ENCODE data around the gene RAB31. TPM values are rescaled to one million over a fixed set of nuclear protein-coding genes. Genes with fewer than 3 reads are reported as not detected.

Gene RAB31
- total and polyA plus RNA-seq, 12 donors: 46.6 to 365 (median 136) TPM

GRCh38 chr18:9681217-9681616 is 26.9 kb upstream of the RAB31 start:
- DNase-seq: no peak
- no peaks in the 10 kb centered on the region for H3K36me3 ChIP-seq (replicated peaks in 1 of 2)
- intact Hi-C loops (cut with DNase I): no loop called here
- 71 to 96% (median 87%) methylated on average over 1 of the region's 1 CpG for WGBS, 4 donors
- H3K27ac ChIP-seq: no peak overlapping the region
- no peaks in the 10 kb centered on the region for H3K9me3 ChIP-seq (replicated peaks in 1 of 3)
- H3K27me3 ChIP-seq: no peaks in the 10 kb centered on the region
- TF ChIP-seq POLR2A (IDR thresholded peaks at IDR 0.05) (no peak), CTCF (IDR thresholded peaks at IDR 0.05) (no peak)
- peaks cover 0 to 6% of the 10 kb centered on the region in 2 donors for H3K4me1 ChIP-seq (replicated peaks in 1 of 2)
- no peak overlapping the region for H3K4me3 ChIP-seq

GRCh38 chr18:9682572-9682971 is 25.5 kb upstream of the RAB31 start:
- H3K9me3 ChIP-seq (replicated peaks in 1 of 3): no peaks in the 10 kb centered on the region
- no peaks in the 10 kb centered on the region for H3K36me3 ChIP-seq (replicated peaks in 1 of 2)
- no peak overlapping the region for H3K4me3 ChIP-seq
- DNase-seq: no peak
- TF ChIP-seq CTCF (IDR thresholded peaks at IDR 0.05): no peak
- TF ChIP-seq POLR2A (IDR thresholded peaks at IDR 0.05): no peak
- intact Hi-C loops (cut with DNase I): no loop called here
- WGBS, 4 donors: 90 to 97% (median 94%) methylated on average over 1 of the region's 1 CpG
- peaks cover 0 to 6% of the 10 kb centered on the region in 2 donors for H3K4me1 ChIP-seq (replicated peaks in 1 of 2)
- H3K27me3 ChIP-seq: no peaks in the 10 kb centered on the region
- no peak overlapping the region for H3K27ac ChIP-seq

- TF ChIP-seq CTCF (IDR thresholded peaks at IDR 0.05) (peak in 4 of 6 experiments; percentile 35 to 49 (median 42)), POLR2A (IDR thresholded peaks at IDR 0.05) (no peak)
These were observed 24.4 kb upstream of the RAB31 start for GRCh38 chr18:9683418-9684396.

GRCh38 chr18:9684881-9685614 is 23.1 kb upstream of the RAB31 start:
- TF ChIP-seq POLR2A (IDR thresholded peaks at IDR 0.05): no peak
- no peak for TF ChIP-seq CTCF (IDR thresholded peaks at IDR 0.05)
- 65 to 73% (median 67%) methylated on average over 9 of the region's 9 CpGs for WGBS, 4 donors
- intact Hi-C loops (cut with DNase I): no loop called here
- Histone ChIP-seq H3K27me3 (no peaks in the 10 kb centered on the region), H3K9me3 (replicated peaks in 1 of 3) (no peaks in the 10 kb centered on the region), H3K4me1 (replicated peaks in 1 of 2) (peaks cover 0 to 6% of the 10 kb centered on the region in 2 donors), H3K4me3 (no peak overlapping the region), H3K27ac (peak overlapping the region in 2 of 5 donors; percentile 53 to 63), H3K36me3 (replicated peaks in 1 of 2) (no peaks in the 10 kb centered on the region)
- no peak for DNase-seq

More at GRCh38 chr18:9683418-9684396, 24.4 kb upstream of the RAB31 start:
- 68 to 76% (median 73%) methylated on average over 9 of the region's 9 CpGs for WGBS, 4 donors
- no peaks in the 10 kb centered on the region for H3K36me3 ChIP-seq (replicated peaks in 1 of 2)
- no peak overlapping the region for H3K4me3 ChIP-seq
- no peaks in the 10 kb centered on the region for H3K27me3 ChIP-seq
- H3K9me3 ChIP-seq (replicated peaks in 1 of 3): no peaks in the 10 kb centered on the region
- peak in 6 of 7 donors; percentile 31 to 67 (median 45) for DNase-seq
- H3K27ac ChIP-seq: peak overlapping the region in 1 of 5 donors; percentile 53
- peaks cover 0 to 6% of the 10 kb centered on the region in 2 donors for H3K4me1 ChIP-seq (replicated peaks in 1 of 2)
- intact Hi-C loops (cut with DNase I): no loop called here
